ENCODE measurements around the gene ZNF827. TPM values are rescaled to one million over a fixed set of nuclear protein-coding genes. Genes with fewer than 3 reads are reported as not detected.

ZNF827 gene
- total and polyA plus RNA-seq, 2 of the 13 experiments (the other 11 are each of a cell fraction or from before 2014, with no cell fraction given) = 2.8 TPM

DNA sequence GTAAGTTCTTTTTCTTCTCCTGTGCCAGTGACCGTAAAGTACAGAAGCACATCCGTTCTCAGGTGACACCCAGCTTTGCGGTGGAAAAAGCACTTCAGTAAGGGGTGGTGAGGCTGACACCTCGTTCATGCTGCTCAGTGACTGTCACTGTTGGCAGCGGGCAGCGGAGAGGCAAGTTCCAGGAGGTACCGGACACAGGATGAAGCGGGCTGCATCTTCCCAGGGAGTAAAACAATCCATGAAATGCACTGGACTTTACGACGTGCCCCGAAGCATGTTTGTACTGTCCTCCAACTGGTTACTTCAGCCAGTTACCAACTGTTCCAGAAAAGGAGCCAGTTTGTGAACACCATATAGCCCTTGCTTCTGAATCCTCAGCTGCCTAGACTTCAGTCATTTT lies 110.7 kb downstream of the ZNF827 start (continued):
- TF ChIP-seq, protein P1, sequence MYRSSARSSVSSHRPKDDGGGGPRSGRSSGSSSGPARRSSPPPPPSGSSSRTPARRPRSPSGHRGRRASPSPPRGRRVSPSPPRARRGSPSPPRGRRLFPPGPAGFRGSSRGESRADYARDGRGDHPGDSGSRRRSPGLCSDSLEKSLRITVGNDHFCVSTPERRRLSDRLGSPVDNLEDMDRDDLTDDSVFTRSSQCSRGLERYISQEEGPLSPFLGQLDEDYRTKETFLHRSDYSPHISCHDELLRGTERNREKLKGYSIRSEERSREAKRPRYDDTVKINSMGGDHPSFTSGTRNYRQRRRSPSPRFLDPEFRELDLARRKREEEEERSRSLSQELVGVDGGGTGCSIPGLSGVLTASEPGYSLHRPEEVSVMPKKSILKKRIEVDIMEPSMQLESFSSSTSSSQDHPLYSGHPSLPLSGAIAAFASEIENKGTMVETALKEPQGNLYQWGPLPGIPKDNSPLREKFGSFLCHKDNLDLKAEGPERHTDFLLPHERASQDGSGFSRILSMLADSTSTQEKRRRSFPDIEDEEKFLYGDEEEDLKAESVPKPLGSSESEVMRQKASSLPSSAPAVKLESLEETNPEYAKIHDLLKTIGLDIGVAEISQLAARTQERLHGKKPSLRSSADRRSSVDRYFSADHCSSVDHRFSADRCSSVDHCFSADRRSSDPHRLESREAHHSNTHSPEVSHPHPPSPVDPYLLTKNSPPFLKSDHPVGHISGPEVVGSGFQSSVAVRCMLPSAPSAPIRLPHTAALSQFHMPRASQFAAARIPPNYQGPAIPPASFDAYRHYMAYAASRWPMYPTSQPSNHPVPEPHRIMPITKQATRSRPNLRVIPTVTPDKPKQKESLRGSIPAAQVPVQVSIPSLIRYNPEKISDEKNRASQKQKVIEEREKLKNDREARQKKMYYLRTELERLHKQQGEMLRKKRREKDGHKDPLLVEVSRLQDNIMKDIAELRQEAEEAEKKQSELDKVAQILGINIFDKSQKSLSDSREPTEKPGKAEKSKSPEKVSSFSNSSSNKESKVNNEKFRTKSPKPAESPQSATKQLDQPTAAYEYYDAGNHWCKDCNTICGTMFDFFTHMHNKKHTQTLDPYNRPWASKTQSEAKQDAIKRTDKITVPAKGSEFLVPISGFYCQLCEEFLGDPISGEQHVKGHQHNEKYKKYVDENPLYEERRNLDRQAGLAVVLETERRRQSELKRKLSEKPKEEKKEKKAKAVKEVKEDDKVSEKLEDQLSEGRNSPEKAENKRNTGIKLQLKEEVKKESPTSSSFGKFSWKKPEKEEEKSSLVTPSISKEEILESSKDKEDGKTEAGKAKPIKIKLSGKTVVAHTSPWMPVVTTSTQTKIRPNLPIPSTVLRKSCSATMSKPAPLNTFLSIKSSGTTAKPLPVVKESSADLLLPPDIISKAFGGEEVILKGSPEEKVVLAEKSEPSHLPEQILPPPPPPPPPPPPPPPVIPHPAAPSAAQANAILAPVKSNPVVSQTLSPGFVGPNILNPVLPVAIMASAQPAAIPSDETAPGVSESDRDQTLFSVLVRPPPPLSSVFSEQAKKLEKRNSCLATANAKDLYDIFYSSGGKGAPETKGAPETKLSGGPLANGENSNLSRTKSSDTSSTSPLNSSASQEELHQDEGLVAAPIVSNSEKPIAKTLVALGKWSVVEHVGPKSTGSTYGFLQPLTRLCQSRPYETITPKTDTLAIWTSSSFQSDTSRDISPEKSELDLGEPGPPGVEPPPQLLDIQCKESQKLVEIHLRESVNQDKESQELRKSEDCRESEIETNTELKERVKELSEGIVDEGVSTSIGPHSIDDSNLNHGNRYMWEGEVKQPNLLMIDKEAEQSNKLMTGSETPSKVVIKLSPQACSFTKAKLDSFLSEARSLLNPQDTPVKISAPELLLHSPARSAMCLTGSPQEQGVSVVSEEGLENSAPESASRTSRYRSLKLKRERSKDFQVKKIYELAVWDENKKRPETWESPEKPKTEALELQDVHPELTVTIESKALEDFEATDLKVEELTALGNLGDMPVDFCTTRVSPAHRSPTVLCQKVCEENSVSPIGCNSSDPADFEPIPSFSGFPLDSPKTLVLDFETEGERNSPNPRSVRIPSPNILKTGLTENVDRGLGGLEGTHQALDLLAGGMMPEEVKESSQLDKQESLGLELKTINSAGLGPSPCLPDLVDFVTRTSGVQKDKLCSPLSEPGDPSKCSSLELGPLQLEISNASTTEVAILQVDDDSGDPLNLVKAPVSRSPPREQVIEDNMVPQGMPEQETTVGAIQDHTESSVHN (CRISPR knock-in tag; IDR thresholded peaks at IDR 0.05) = no peak

DNA sequence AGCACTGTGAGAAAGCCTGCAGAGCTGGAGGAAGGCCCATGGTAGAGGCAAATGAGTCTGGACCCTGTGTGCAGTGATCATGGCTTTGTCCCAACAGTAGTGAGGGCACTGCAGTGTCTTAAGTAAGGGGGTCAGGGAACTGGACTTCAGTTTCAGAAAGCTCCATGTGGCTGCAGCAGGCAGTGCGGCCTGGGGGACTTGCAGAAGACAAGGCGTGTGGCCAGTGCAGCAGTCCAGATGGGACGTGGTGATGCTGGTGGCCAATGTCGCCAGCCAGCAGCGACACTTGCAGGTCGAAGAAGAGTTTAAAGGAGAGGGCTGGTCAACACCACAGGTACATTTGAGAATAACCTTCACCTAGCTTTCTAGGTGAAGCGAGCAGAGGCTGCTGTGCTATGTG lies 113.4 kb downstream of the ZNF827 start:
- Histone ChIP-seq H3K27ac (ENCODE audit: extremely low read length, insufficient read depth, low read length) (no peak overlapping the region), H3K36me3 (replicated peaks in 1 of 2; ENCODE audit: control insufficient read depth in 1 of 2, insufficient read depth in 2 of 2, low read length in 2 of 2) (peaks cover 1 to 15% of the 10 kb centered on the region in 2 experiments), H3K4me3 (replicated peaks in 1 of 3; ENCODE audit: insufficient read depth in 1 of 3, low read depth in 2 of 3, low read length in 3 of 3) (no peak overlapping the region), H3K4me2 (ENCODE audit: low read depth, low read length) (no peak overlapping the region), H3K27me3 (ENCODE audit: control insufficient read depth in 1 of 2, insufficient read depth in 2 of 2, low read length in 2 of 2) (no peaks in the 10 kb centered on the region), H3K79me2 (ENCODE audit: insufficient read depth, low read length) (no peaks in the 10 kb centered on the region), H2AFZ (ENCODE audit: low read length) (no peak overlapping the region), H4K20me1 (ENCODE audit: insufficient read depth, low read length) (no peaks in the 10 kb centered on the region), H3K9me3 (ENCODE audit: low read length) (no peaks in the 10 kb centered on the region), H3K9ac (ENCODE audit: insufficient read depth, low read depth, low read length) (no peak overlapping the region), H3K4me1 (ENCODE audit: insufficient read depth, low read length) (no peaks in the 10 kb centered on the region)
- ChIA-PET CTCF (ENCODE audit: low intra/inter-chr PET ratio, low total read pairs) (no interaction called here), POLR2A (no interaction called here)
- intact Hi-C loops (cut with micrococcal nuclease; ENCODE audit: unreplicated experiment) (no loop called here), in situ Hi-C loops (cut with HindIII; ENCODE audit: extremely low pct_ligation_motif_present, low pct_unique_long_range_greater_than_20kb) (no loop called here)
- 93% methylated on average over 7 of the region's 7 CpGs for WGBS (ENCODE audit: low lambda C conversion rate)
- DNase-seq (ENCODE audit: low spot score) (no peak), ATAC-seq (peak; percentile 75), FAIRE-seq (no peak)
- no TSS peak for BruUV-seq (replicated peaks)
- TF ChIP-seq CHCHD3 (CRISPR knock-in tag; IDR thresholded peaks at IDR 0.05) (no peak), ZNF570 (CRISPR knock-in tag; IDR thresholded peaks at IDR 0.05; ENCODE audit: borderline replicate concordance) (no peak), ZNF138 (CRISPR knock-in tag; IDR thresholded peaks at IDR 0.05; ENCODE audit: low read depth) (no peak), ISL2 (CRISPR knock-in tag; IDR thresholded peaks at IDR 0.05) (no peak), ZNF510 (CRISPR knock-in tag; IDR thresholded peaks at IDR 0.05; ENCODE audit: low read depth) (no peak), GLI4 (CRISPR knock-in tag; IDR thresholded peaks at IDR 0.05; ENCODE audit: borderline replicate concordance) (no peak), ZNF792 (CRISPR knock-in tag; IDR thresholded peaks at IDR 0.05) (no peak)
- TF ChIP-seq, protein P2, sequence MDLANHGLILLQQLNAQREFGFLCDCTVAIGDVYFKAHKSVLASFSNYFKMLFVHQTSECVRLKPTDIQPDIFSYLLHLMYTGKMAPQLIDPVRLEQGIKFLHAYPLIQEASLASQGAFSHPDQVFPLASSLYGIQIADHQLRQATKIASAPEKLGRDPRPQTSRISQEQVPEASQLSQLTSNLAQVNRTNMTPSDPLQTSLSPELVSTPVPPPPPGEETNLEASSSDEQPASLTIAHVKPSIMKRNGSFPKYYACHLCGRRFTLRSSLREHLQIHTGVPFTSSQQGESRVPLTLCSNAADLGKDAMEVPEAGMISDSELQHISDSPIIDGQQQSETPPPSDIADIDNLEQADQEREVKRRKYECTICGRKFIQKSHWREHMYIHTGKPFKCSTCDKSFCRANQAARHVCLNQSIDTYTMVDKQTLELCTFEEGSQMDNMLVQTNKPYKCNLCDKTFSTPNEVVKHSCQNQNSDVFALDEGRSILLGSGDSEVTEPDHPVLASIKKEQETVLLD (CRISPR knock-in tag; IDR thresholded peaks at IDR 0.05; ENCODE audit: low read depth) = no peak
- TF ChIP-seq, protein P3, sequence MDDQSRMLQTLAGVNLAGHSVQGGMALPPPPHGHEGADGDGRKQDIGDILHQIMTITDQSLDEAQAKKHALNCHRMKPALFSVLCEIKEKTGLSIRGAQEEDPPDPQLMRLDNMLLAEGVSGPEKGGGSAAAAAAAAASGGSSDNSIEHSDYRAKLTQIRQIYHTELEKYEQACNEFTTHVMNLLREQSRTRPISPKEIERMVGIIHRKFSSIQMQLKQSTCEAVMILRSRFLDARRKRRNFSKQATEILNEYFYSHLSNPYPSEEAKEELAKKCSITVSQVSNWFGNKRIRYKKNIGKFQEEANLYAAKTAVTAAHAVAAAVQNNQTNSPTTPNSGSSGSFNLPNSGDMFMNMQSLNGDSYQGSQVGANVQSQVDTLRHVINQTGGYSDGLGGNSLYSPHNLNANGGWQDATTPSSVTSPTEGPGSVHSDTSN (CRISPR knock-in tag; IDR thresholded peaks at IDR 0.05; ENCODE audit: borderline replicate concordance) = no peak

All from HepG2 (cell line).